OCI-LY7 (cell line): Measurements from ENCODE around the gene AGMAT.

Experiments
- EZH2phosphoT487 ChIP-seq: fragments of 200-600 bp; sonication (generic); IDR thresholded peaks from 2 replicates; pipeline ENCODE4 v1.6.1; 2018; ENCODE audit warnings: low read depth, borderline replicate concordance, mild to moderate bottlenecking, mixed run types, antibody characterized with exemption, low read length, moderate library complexity, mixed read lengths
- TF ChIP-seq, protein P1 (sequence below): fragments of 200-600 bp; sonication (generic); conservative IDR thresholded peaks from 2 replicates; pipeline ENCODE4 v1.5.1; 2014; ENCODE audit warnings: mild to moderate bottlenecking, antibody characterized with exemption, low read length, moderate library complexity, mixed read lengths

GRCh38 chr1:15523104-15524020 is 61.5 kb downstream of the AGMAT start:
- TF ChIP-seq, protein P1, sequence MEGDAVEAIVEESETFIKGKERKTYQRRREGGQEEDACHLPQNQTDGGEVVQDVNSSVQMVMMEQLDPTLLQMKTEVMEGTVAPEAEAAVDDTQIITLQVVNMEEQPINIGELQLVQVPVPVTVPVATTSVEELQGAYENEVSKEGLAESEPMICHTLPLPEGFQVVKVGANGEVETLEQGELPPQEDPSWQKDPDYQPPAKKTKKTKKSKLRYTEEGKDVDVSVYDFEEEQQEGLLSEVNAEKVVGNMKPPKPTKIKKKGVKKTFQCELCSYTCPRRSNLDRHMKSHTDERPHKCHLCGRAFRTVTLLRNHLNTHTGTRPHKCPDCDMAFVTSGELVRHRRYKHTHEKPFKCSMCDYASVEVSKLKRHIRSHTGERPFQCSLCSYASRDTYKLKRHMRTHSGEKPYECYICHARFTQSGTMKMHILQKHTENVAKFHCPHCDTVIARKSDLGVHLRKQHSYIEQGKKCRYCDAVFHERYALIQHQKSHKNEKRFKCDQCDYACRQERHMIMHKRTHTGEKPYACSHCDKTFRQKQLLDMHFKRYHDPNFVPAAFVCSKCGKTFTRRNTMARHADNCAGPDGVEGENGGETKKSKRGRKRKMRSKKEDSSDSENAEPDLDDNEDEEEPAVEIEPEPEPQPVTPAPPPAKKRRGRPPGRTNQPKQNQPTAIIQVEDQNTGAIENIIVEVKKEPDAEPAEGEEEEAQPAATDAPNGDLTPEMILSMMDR: no peak
- TF ChIP-seq EZH2phosphoT487: no peak
